A549 (cell line): ENCODE data around the gene OSBPL9.

Source experiments
- BHLHE40 ChIP-seq: IDR thresholded peaks from 2 replicates; pipeline ENCODE4 v1.6.1; 2012; ENCODE audit warnings: low read depth, low read length, inconsistent platforms
- EP300 ChIP-seq, 2 experiments: fragments of >200 bp; sonication (Bioruptor Twin); formaldehyde crosslinking; IDR thresholded peaks; 2 replicates in 1 of 2; 3 replicates in 1 of 2; pipeline ENCODE4 v1.6.1; 2016 to 2017
- HOXA7 ChIP-seq: fragments of 250-450 bp; sonication (Bioruptor Pico); IDR thresholded peaks from 2 replicates; pipeline ENCODE4 v1.5.0; 2020; ENCODE audit warnings: mild to moderate bottlenecking, moderate library complexity
- KDM1A ChIP-seq: fragments of 200-600 bp; sonication (generic); IDR thresholded peaks from 2 replicates; pipeline ENCODE4 v1.6.1; 2016; ENCODE audit warnings: low read depth, mild to moderate bottlenecking
- MAZ ChIP-seq: fragments of 150-350 bp; IDR thresholded peaks from 2 replicates; pipeline ENCODE4 v1.6.1; 2014; ENCODE audit warnings: antibody characterized with exemption, low read depth, low read length, borderline replicate concordance
- POLR2A ChIP-seq: IDR thresholded peaks from 2 replicates; pipeline ENCODE4 v1.6.1; 2012; ENCODE audit warnings: mild to moderate bottlenecking, low read length
- RAD21 ChIP-seq, 2 experiments: fragments of >200 bp in 1 of 2; sonication (Bioruptor Twin) in 1 of 2; formaldehyde crosslinking in 1 of 2; IDR thresholded peaks in 1 of 2; conservative IDR thresholded peaks in 1 of 2; 2 replicates in 1 of 2; 3 replicates in 1 of 2; pipeline ENCODE4 v1.6.1; 2012 to 2018; ENCODE audit warnings: inconsistent platforms in 1 of 2
- RCOR1 ChIP-seq: fragments of 150-350 bp; IDR thresholded peaks from 2 replicates; pipeline ENCODE4 v1.6.1; 2014; ENCODE audit warnings: antibody characterized with exemption, low read length, low read depth
- TF ChIP-seq, protein P1 (sequence below): IDR thresholded peaks from 2 replicates; pipeline ENCODE4 v1.6.1; 2012
- TF ChIP-seq, protein P2 (sequence below): fragments of >200 bp; sonication (Bioruptor Twin); formaldehyde crosslinking; IDR thresholded peaks from 3 replicates; pipeline ENCODE4 v1.5.1; 2016
- TF ChIP-seq, protein P3 (sequence below): fragments of 150-350 bp; IDR thresholded peaks from 2 replicates; pipeline ENCODE4 v1.6.1; 2014; ENCODE audit warnings: low read depth, mild to moderate bottlenecking, low read length
- TF ChIP-seq, protein P4 (sequence below): IDR thresholded peaks from 2 replicates; pipeline ENCODE4 v1.6.1; 2012

DNA sequence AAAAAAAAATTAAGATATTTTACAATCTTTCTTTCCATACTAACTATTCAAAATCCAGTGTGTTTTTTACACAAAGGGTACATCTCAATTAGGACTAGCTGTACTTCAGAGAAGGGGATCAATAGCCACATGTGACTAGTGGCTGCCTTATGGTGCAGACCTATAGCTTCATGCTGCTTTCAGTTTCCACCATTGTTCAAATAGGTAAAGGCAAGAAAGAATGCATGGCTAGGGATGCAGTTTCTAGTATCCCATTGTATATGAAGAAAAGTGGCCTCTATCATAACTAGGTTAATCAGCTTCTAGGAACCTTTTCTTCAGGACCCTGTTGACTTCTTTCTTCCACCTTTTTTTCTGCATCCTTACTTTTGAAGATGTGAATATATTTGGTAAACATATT lies 35.7 kb downstream of the OSBPL9 start:
- no peak for TF ChIP-seq RCOR1
- TF ChIP-seq, protein P1, sequence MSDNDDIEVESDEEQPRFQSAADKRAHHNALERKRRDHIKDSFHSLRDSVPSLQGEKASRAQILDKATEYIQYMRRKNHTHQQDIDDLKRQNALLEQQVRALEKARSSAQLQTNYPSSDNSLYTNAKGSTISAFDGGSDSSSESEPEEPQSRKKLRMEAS: no peak
- TF ChIP-seq BHLHE40: no peak
- no peak for TF ChIP-seq POLR2A
- TF ChIP-seq, protein P2, sequence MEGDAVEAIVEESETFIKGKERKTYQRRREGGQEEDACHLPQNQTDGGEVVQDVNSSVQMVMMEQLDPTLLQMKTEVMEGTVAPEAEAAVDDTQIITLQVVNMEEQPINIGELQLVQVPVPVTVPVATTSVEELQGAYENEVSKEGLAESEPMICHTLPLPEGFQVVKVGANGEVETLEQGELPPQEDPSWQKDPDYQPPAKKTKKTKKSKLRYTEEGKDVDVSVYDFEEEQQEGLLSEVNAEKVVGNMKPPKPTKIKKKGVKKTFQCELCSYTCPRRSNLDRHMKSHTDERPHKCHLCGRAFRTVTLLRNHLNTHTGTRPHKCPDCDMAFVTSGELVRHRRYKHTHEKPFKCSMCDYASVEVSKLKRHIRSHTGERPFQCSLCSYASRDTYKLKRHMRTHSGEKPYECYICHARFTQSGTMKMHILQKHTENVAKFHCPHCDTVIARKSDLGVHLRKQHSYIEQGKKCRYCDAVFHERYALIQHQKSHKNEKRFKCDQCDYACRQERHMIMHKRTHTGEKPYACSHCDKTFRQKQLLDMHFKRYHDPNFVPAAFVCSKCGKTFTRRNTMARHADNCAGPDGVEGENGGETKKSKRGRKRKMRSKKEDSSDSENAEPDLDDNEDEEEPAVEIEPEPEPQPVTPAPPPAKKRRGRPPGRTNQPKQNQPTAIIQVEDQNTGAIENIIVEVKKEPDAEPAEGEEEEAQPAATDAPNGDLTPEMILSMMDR: no peak
- TF ChIP-seq HOXA7 (CRISPR knock-in tag): no peak
- no peak for TF ChIP-seq EP300 (IDR thresholded peaks at IDR 0.05)
- TF ChIP-seq, protein P3, sequence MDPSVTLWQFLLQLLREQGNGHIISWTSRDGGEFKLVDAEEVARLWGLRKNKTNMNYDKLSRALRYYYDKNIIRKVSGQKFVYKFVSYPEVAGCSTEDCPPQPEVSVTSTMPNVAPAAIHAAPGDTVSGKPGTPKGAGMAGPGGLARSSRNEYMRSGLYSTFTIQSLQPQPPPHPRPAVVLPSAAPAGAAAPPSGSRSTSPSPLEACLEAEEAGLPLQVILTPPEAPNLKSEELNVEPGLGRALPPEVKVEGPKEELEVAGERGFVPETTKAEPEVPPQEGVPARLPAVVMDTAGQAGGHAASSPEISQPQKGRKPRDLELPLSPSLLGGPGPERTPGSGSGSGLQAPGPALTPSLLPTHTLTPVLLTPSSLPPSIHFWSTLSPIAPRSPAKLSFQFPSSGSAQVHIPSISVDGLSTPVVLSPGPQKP: no peak
- TF ChIP-seq MAZ: no peak
- TF ChIP-seq KDM1A: no peak
- TF ChIP-seq, protein P4, sequence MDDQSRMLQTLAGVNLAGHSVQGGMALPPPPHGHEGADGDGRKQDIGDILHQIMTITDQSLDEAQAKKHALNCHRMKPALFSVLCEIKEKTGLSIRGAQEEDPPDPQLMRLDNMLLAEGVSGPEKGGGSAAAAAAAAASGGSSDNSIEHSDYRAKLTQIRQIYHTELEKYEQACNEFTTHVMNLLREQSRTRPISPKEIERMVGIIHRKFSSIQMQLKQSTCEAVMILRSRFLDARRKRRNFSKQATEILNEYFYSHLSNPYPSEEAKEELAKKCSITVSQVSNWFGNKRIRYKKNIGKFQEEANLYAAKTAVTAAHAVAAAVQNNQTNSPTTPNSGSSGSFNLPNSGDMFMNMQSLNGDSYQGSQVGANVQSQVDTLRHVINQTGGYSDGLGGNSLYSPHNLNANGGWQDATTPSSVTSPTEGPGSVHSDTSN: no peak
- TF ChIP-seq RAD21 (conservative IDR thresholded peaks at IDR 0.05 in 1 of 2, IDR thresholded peaks at IDR 0.05 in 1 of 2): no peak
